HepG2 (cell line): ENCODE data around the gene TRPM5. TPM values are rescaled to one million over a fixed set of nuclear protein-coding genes. Genes with fewer than 3 reads are reported as not detected.
A peak's percentile ranks its signal among the peaks of the same experiment; 100 is the strongest.

ENCODE experiments used
- ATRX ChIP-seq: sonication (generic); formaldehyde crosslinking; IDR thresholded peaks from 2 replicates; pipeline ENCODE4 v1.4.0; 2020; ENCODE audit warnings: missing genetic modification reagents, borderline replicate concordance
- BRCA1 ChIP-seq: sonication (generic); formaldehyde crosslinking; IDR thresholded peaks from 2 replicates; pipeline ENCODE4 v1.4.0; 2020; ENCODE audit warnings: missing genetic modification reagents
- FOXA3 ChIP-seq: IDR thresholded peaks from 2 replicates; pipeline ENCODE4 v1.6.1; 2016; ENCODE audit warnings: missing genetic modification reagents, missing compliant biosample characterization
- HNRNPLL ChIP-seq: fragments of 200-400 bp; formaldehyde crosslinking; IDR thresholded peaks from 2 replicates; pipeline ENCODE4 v1.6.1; 2017; ENCODE audit warnings: mild to moderate bottlenecking, low read depth, low read length; ENCODE audit not compliant: poor library complexity, severe bottlenecking
- KDM4B ChIP-seq: sonication (generic); formaldehyde crosslinking; IDR thresholded peaks from 2 replicates; pipeline ENCODE4 v1.4.0; 2020; ENCODE audit warnings: missing genetic modification reagents
- MIER2 ChIP-seq: IDR thresholded peaks from 2 replicates; pipeline ENCODE4 v1.6.1; 2016; ENCODE audit warnings: missing biosample characterization, missing genetic modification reagents
- REPIN1 ChIP-seq: sonication (generic); formaldehyde crosslinking; IDR thresholded peaks from 2 replicates; pipeline ENCODE4 v1.8.0; 2022; ENCODE audit warnings: missing genetic modification reagents, low read depth, mild to moderate bottlenecking, borderline replicate concordance
- ZNF235 ChIP-seq: sonication (generic); formaldehyde crosslinking; IDR thresholded peaks from 2 replicates; pipeline ENCODE4 v1.8.1; 2023; ENCODE audit warnings: mild to moderate bottlenecking, missing genetic modification reagents, borderline replicate concordance
- ZNF558 ChIP-seq: sonication (generic); formaldehyde crosslinking; IDR thresholded peaks from 2 replicates; pipeline ENCODE4 v1.9.0; 2022; ENCODE audit warnings: mild to moderate bottlenecking, missing genetic modification reagents, borderline replicate concordance
- ZNF563 ChIP-seq: sonication (generic); formaldehyde crosslinking; IDR thresholded peaks from 2 replicates; pipeline ENCODE4 v1.8.0; 2022; ENCODE audit warnings: mild to moderate bottlenecking, moderate library complexity, missing genetic modification reagents
- ZNF570 ChIP-seq: sonication (generic); formaldehyde crosslinking; IDR thresholded peaks from 2 replicates; pipeline ENCODE4 v1.4.0; 2020; ENCODE audit warnings: mild to moderate bottlenecking, missing genetic modification reagents, borderline replicate concordance
- ZNF577 ChIP-seq: sonication (generic); formaldehyde crosslinking; IDR thresholded peaks from 2 replicates; pipeline ENCODE4 v1.4.0; 2020; ENCODE audit warnings: mild to moderate bottlenecking, low read depth, missing genetic modification reagents, borderline replicate concordance
- ZSCAN30 ChIP-seq: sonication (generic); formaldehyde crosslinking; IDR thresholded peaks from 2 replicates; pipeline ENCODE4 v1.5.0; 2020; ENCODE audit warnings: mild to moderate bottlenecking, missing genetic modification reagents
- ZZZ3 ChIP-seq: sonication (generic); formaldehyde crosslinking; IDR thresholded peaks from 2 replicates; pipeline ENCODE4 v1.4.0; 2020; ENCODE audit warnings: missing genetic modification reagents, mild to moderate bottlenecking, borderline replicate concordance
- polyA plus RNA-seq, 8 experiments: library from polyadenylated mRNA; depleted of rRNA in 3 of 8; stranded (reverse) in 7 of 8; unstranded in 1 of 8; fragments of >200 nt; fragmentation: Illumina TruSeq in 4 of 8; extraction: Trizol in 4 of 8; gene quantifications; 2 replicates each; pipeline versions ENCODE4 v1.2.1 to v1.2.3, GENCODE V29; 2011 to 2016; ENCODE audit warnings: low read depth in 4 of 8, missing spikeins in 1 of 8, mixed read lengths in 1 of 8; ENCODE audit not compliant: insufficient read depth in 1 of 8
- total RNA-seq, 5 experiments: library from RNA; depleted of rRNA; stranded (reverse); fragments of >200 nt; fragmentation: Illumina TruSeq; extraction: Trizol; gene quantifications; 2 replicates each; pipeline ENCODE4 v1.2.3, GENCODE V29; 2016; ENCODE audit warnings: low read depth in 1 of 5
- TF ChIP-seq, protein P1 (sequence below): sonication (generic); formaldehyde crosslinking; IDR thresholded peaks from 2 replicates; pipeline ENCODE4 v1.5.0; 2020; ENCODE audit warnings: mild to moderate bottlenecking, low read depth, missing genetic modification reagents, borderline replicate concordance
- TF ChIP-seq, protein P2 (sequence below): sonication (generic); formaldehyde crosslinking; IDR thresholded peaks from 2 replicates; pipeline ENCODE4 v1.8.1; 2023; ENCODE audit warnings: mild to moderate bottlenecking, missing genetic modification reagents
- TF ChIP-seq, protein P3 (sequence below): sonication (generic); formaldehyde crosslinking; IDR thresholded peaks from 2 replicates; pipeline ENCODE4 v1.5.1; 2020; ENCODE audit warnings: missing genetic modification reagents, mild to moderate bottlenecking, borderline replicate concordance
- TF ChIP-seq, protein P4 (sequence below): sonication (generic); formaldehyde crosslinking; IDR thresholded peaks from 2 replicates; pipeline ENCODE4 v1.4.0; 2020; ENCODE audit warnings: missing genetic modification reagents
- TF ChIP-seq, protein P5 (sequence below): sonication (generic); formaldehyde crosslinking; IDR thresholded peaks from 2 replicates; pipeline ENCODE4 v1.4.0; 2020; ENCODE audit warnings: missing genetic modification reagents, borderline replicate concordance
- TF ChIP-seq, protein P6 (sequence below): sonication (generic); formaldehyde crosslinking; IDR thresholded peaks from 2 replicates; pipeline ENCODE4 v1.4.0; 2020; ENCODE audit warnings: mild to moderate bottlenecking, missing genetic modification reagents

TRPM5 gene
- total and polyA plus RNA-seq, 2 of the 13 experiments (the other 11 are each of a cell fraction or from before 2014, with no cell fraction given) = 0.12 TPM; not detected in 1

DNA sequence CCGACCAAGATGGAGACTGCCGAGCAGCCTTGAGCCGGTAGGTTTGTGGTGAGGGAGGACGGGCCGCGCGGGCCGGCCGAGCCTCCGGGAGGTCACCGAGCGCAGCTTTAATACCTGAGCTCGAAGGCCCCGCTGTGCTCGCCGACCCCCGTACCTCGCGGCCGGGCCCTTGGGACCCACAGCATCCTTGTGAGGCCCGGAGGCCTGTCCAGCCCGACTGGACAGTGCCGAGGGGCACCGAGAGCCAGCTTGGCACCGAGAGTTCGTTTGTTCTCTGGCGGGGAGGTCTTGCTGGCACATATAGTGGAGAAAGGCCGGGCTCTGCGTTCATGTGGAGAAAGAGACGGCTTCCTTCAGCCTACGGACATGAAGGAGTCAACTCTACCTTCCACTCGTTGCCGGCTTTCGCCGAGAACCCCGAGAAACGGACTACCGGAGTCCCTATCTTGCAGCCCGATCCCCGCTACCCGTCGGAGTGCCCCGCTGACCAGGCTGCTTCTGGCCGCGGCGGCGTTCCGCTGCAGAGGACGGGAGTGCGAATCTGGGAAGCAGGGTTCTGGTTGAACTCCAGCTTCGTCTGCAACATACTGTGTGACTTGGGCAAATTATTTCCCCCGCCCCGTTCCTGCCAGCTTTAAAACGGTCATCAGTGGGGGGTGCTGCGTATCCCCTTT is 43.4 kb downstream of the TRPM5 start (continued):
- TF ChIP-seq, protein P1, sequence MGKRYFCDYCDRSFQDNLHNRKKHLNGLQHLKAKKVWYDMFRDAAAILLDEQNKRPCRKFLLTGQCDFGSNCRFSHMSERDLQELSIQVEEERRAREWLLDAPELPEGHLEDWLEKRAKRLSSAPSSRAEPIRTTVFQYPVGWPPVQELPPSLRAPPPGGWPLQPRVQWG = no peak
- TF ChIP-seq ATRX = no peak
- no peak for TF ChIP-seq ZNF563
- no peak for TF ChIP-seq FOXA3 (CRISPR knock-in tag)
- no peak for TF ChIP-seq MIER2 (CRISPR knock-in tag)
- TF ChIP-seq, protein P2, sequence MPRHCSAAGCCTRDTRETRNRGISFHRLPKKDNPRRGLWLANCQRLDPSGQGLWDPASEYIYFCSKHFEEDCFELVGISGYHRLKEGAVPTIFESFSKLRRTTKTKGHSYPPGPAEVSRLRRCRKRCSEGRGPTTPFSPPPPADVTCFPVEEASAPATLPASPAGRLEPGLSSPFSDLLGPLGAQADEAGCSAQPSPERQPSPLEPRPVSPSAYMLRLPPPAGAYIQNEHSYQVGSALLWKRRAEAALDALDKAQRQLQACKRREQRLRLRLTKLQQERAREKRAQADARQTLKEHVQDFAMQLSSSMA = no peak
- no peak for TF ChIP-seq ZNF570 (CRISPR knock-in tag)
- TF ChIP-seq, protein P3, sequence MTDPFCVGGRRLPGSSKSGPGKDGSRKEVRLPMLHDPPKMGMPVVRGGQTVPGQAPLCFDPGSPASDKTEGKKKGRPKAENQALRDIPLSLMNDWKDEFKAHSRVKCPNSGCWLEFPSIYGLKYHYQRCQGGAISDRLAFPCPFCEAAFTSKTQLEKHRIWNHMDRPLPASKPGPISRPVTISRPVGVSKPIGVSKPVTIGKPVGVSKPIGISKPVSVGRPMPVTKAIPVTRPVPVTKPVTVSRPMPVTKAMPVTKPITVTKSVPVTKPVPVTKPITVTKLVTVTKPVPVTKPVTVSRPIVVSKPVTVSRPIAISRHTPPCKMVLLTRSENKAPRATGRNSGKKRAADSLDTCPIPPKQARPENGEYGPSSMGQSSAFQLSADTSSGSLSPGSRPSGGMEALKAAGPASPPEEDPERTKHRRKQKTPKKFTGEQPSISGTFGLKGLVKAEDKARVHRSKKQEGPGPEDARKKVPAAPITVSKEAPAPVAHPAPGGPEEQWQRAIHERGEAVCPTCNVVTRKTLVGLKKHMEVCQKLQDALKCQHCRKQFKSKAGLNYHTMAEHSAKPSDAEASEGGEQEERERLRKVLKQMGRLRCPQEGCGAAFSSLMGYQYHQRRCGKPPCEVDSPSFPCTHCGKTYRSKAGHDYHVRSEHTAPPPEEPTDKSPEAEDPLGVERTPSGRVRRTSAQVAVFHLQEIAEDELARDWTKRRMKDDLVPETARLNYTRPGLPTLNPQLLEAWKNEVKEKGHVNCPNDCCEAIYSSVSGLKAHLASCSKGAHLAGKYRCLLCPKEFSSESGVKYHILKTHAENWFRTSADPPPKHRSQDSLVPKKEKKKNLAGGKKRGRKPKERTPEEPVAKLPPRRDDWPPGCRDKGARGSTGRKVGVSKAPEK (CRISPR knock-in tag) = no peak
- peak; percentile 68; the same call in 1 of the 2 replicates for TF ChIP-seq ZNF558 (CRISPR knock-in tag)
- TF ChIP-seq, protein P4, sequence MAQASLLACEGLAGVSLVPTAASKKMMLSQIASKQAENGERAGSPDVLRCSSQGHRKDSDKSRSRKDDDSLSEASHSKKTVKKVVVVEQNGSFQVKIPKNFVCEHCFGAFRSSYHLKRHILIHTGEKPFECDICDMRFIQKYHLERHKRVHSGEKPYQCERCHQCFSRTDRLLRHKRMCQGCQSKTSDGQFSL = no peak
- peak; percentile 12 for TF ChIP-seq HNRNPLL
- TF ChIP-seq, protein P5, sequence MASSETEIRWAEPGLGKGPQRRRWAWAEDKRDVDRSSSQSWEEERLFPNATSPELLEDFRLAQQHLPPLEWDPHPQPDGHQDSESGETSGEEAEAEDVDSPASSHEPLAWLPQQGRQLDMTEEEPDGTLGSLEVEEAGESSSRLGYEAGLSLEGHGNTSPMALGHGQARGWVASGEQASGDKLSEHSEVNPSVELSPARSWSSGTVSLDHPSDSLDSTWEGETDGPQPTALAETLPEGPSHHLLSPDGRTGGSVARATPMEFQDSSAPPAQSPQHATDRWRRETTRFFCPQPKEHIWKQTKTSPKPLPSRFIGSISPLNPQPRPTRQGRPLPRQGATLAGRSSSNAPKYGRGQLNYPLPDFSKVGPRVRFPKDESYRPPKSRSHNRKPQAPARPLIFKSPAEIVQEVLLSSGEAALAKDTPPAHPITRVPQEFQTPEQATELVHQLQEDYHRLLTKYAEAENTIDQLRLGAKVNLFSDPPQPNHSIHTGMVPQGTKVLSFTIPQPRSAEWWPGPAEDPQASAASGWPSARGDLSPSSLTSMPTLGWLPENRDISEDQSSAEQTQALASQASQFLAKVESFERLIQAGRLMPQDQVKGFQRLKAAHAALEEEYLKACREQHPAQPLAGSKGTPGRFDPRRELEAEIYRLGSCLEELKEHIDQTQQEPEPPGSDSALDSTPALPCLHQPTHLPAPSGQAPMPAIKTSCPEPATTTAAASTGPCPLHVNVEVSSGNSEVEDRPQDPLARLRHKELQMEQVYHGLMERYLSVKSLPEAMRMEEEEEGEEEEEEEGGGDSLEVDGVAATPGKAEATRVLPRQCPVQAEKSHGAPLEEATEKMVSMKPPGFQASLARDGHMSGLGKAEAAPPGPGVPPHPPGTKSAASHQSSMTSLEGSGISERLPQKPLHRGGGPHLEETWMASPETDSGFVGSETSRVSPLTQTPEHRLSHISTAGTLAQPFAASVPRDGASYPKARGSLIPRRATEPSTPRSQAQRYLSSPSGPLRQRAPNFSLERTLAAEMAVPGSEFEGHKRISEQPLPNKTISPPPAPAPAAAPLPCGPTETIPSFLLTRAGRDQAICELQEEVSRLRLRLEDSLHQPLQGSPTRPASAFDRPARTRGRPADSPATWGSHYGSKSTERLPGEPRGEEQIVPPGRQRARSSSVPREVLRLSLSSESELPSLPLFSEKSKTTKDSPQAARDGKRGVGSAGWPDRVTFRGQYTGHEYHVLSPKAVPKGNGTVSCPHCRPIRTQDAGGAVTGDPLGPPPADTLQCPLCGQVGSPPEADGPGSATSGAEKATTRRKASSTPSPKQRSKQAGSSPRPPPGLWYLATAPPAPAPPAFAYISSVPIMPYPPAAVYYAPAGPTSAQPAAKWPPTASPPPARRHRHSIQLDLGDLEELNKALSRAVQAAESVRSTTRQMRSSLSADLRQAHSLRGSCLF (CRISPR knock-in tag) = peak; percentile 69; the same call in 1 of the 2 replicates
- TF ChIP-seq BRCA1 (CRISPR knock-in tag) = no peak
- TF ChIP-seq ZNF235 (CRISPR knock-in tag) = 0 out of 2 replicates have a peak, but pooled peaks have one; percentile 69
- TF ChIP-seq KDM4B (CRISPR knock-in tag) = no peak
- no peak for TF ChIP-seq ZNF577 (CRISPR knock-in tag)
- TF ChIP-seq REPIN1 (CRISPR knock-in tag) = no peak
- TF ChIP-seq, protein P6, sequence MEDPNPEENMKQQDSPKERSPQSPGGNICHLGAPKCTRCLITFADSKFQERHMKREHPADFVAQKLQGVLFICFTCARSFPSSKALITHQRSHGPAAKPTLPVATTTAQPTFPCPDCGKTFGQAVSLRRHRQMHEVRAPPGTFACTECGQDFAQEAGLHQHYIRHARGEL = no peak
- no peak for TF ChIP-seq ZSCAN30 (CRISPR knock-in tag)
- TF ChIP-seq ZZZ3 (CRISPR knock-in tag) = no peak
